GM10266 (cell line): ENCODE data around the gene HPSE2.

Experiments
- DNase-seq: peaks from one replicate; pipeline ENCODE4 v3.0.0; 2012; ENCODE audit errors: extremely low spot score
- CTCF ChIP-seq: IDR thresholded peaks from 2 replicates; pipeline ENCODE4 v1.5.1; 2012; ENCODE audit warnings: mild to moderate bottlenecking, low read depth; ENCODE audit not compliant: control insufficient read depth, insufficient read depth; ENCODE audit errors: missing control alignments

The HPSE2 gene

GRCh38 chr10:98825741-98826140 lies 409.9 kb downstream of the HPSE2 start:
- no peak for TF ChIP-seq CTCF
- DNase-seq = no peak

- DNase-seq = no peak
- TF ChIP-seq CTCF = no peak
Measured at GRCh38 chr10:98817396-98817795, 418.3 kb downstream of the HPSE2 start.

GRCh38 chr10:98815039-98815885 lies 420.4 kb downstream of the HPSE2 start:
- no peak for DNase-seq

GRCh38 chr10:98814470-98814869 lies 421.2 kb downstream of the HPSE2 start:
- no peak for DNase-seq
- no peak for TF ChIP-seq CTCF

More at GRCh38 chr10:98815039-98815885, 420.4 kb downstream of the HPSE2 start:
- no peak for TF ChIP-seq CTCF

GRCh38 chr10:98808282-98808892 lies 427.3 kb downstream of the HPSE2 start:
- no peak for DNase-seq
- no peak for TF ChIP-seq CTCF

- DNase-seq = no peak
- TF ChIP-seq CTCF = no peak
Measured at GRCh38 chr10:98800263-98800662, 435.4 kb downstream of the HPSE2 start.

- no peak for DNase-seq
- no peak for TF ChIP-seq CTCF
Measured at GRCh38 chr10:98795467-98795866, 440.2 kb downstream of the HPSE2 start.
